Heart right ventricle (tissue), 16 donors: ENCODE results near the gene TJP1. TPM values are rescaled to one million over a fixed set of nuclear protein-coding genes. Genes with fewer than 3 reads are reported as not detected.
A peak's percentile ranks its signal among the peaks of the same experiment; 100 is the strongest.

Experiments
- ATAC-seq, 8 donors: fragments of 200-7000 bp; cut with Tn5 transposase; one replicate each; pipeline ENCODE4 v1.9.1; 2020; ENCODE audit warnings: mild to moderate bottlenecking in 8 of 8, moderate library complexity in 8 of 8, moderate number of reproducible peaks in 1 of 8
- DNase-seq, 2 donors: peaks; one replicate each; pipeline ENCODE4 v3.0.0-alpha.2; 2020
- H3K27ac ChIP-seq, 10 donors: fragments of 200-600 bp; sonication (generic) in 2 of 10; one replicate each; pipeline versions ENCODE4 v1.5.0 to v1.8.0; 2020 to 2022; ENCODE audit warnings: mild to moderate bottlenecking in 3 of 10
- H3K27me3 ChIP-seq, 7 donors: fragments of 200-600 bp; one replicate each; pipeline ENCODE4 v1.8.0; 2021 to 2022; ENCODE audit warnings: mild to moderate bottlenecking in 2 of 7
- H3K36me3 ChIP-seq, 9 donors: fragments of 200-600 bp; sonication (generic) in 1 of 9; one replicate each; pipeline versions ENCODE4 v1.5.0 to v1.8.0; 2020 to 2022; ENCODE audit warnings: mild to moderate bottlenecking in 2 of 9
- H3K4me1 ChIP-seq, 9 donors: fragments of 200-600 bp; sonication (generic) in 1 of 9; one replicate each; pipeline versions ENCODE4 v1.5.0 to v1.8.0; 2020 to 2022; ENCODE audit warnings: mild to moderate bottlenecking in 4 of 9
- H3K4me3 ChIP-seq, 10 donors: fragments of 200-600 bp; sonication (generic) in 2 of 10; one replicate each; pipeline versions ENCODE4 v1.5.0 to v1.8.0; 2020 to 2022; ENCODE audit warnings: mild to moderate bottlenecking in 7 of 10, moderate library complexity in 2 of 10
- H3K9me3 ChIP-seq, 11 donors: fragments of 200-600 bp in 10 of 11; sonication (generic) in 2 of 11; one replicate each; pipeline versions ENCODE4 v1.5.0 to v1.8.0; 2013 to 2022; ENCODE audit warnings: mild to moderate bottlenecking in 2 of 11, control low read depth in 1 of 11, moderate library complexity in 1 of 11
- WGBS, 2 donors: extraction: QIAGEN DNeasy Blood & Tissue Kit; methylation state at CpG; one replicate each; pipeline ENCODE4 v1.1.7; 2013; ENCODE audit warnings: inconsistent platforms in 1 of 2; 5-methylcytosine and 5-hydroxymethylcytosine counted together
- intact Hi-C, 10 donors: fragments of 100-400 bp; cut with DNase I; formaldehyde crosslinking; loops; one replicate each; pipeline versions ENCODE4 v1.11.1 to v1.14.2; 2022
- polyA plus RNA-seq, 2 donors: library from polyadenylated mRNA; stranded (reverse); fragments of 200-250 nt; gene quantifications; one replicate each; pipeline ENCODE4 v1.2.3, GENCODE V29; 2013
- total RNA-seq, 10 donors: library from RNA; stranded (reverse); fragmentation: NEBNext Ultra II Directional in 3 of 10; extraction: Animal tissue kit (Norgen Biotek cat#: 25700) in 3 of 10; gene quantifications; one replicate each; pipeline versions ENCODE4 v1.2.1 to v1.2.4, GENCODE V29; 2021 to 2023
- TF ChIP-seq, protein P1 (sequence below), 9 donors: fragments of 200-600 bp; sonication (generic) in 2 of 9; IDR thresholded peaks; one replicate each; pipeline versions ENCODE4 v1.5.0 to v1.8.0; 2021 to 2022; ENCODE audit warnings: antibody characterized with exemption in 9 of 9, mild to moderate bottlenecking in 5 of 9, moderate library complexity in 1 of 9
- donor health status: Arrhythmogenic right ventricular cardiomyopathy.
- donor health status: ischemic (EF 13 %, LVEDD 7.1; RV severe dilation, severe dysfunction).
- donor health status: healthy with polysubstance abuse.
- donor health status: DM: no; HTN: yes; CAD: no.
- donor health status: DM: no; HTN: no; CAD: no.
- donor health status: ischemic (EF 25% LVEDD 6.9; RV normal size, moderate dysfunction).
- donor health status: ischemic (EF 25% LVEDD 5.7; RV mildly dilated, moderate dysfunction).
- donor health status: healthy.
- donor health status: DM: yes; HTN: yes; CAD: no.
- donor health status: Ischemic cardiomyopathy.
- donor health status: ischemic (EF 35%, LVEDD 5.7; RV mildly dilated, moderate dysfunction).
- donor health status: nonischemic (EF 11% LVEDD 7.7; RV severe dilation, severe dysfunction).
- donor health status: DM: yes; HTN: yes; CAD: no.
- donor health status: PGD.
- donor health status: ischemic (EF 29% LVEDD 5.4; RV normal size, mild dysfunction).
- donor health status: nonischemic (EF 23%, LVEDD 6.1; RV moderate dilation, normal function).

The TJP1 gene
- total and polyA plus RNA-seq, 12 donors: 22.8 to 166 (median 118) TPM

DNA sequence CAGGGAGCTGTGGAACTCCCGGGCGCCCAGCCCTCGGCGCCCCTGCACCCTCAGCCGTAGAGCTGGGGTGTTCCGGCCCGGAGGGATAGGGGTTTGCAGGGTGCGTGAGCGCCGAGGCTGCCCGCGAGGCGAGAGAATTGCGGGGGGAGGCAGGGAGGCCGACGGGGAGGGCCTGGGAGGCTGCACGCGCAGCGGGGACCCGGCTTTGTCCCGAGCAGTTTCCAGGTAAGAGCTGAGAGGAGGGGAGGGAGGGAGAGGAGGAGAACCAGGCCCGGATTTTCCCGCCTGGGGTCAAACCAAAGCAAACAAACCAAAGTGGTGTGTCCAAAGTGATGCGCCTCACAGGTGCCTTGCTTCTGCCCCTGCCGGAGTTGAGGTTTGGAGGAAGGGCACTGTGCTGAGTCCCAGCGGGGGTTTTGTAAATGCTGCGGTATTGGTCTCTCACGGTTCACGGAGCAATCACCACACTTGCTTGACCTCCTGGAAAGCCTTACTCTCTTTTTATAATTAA lies 146.4 kb downstream of the TJP1 start:
- ATAC-seq (no peak), DNase-seq (no peak)
- H3K9me3 ChIP-seq: no peaks in the 10 kb centered on the region
- no peaks in the 10 kb centered on the region for H3K36me3 ChIP-seq
- H3K27ac ChIP-seq: no peak overlapping the region
- H3K4me3 ChIP-seq: no peak overlapping the region
- 54 to 75% methylated on average over 29 of the region's 29 CpGs for WGBS, 2 donors
- peaks cover 0 to 29% (median 0%) of the 10 kb centered on the region in 7 donors for H3K27me3 ChIP-seq
- TF ChIP-seq, protein P1, sequence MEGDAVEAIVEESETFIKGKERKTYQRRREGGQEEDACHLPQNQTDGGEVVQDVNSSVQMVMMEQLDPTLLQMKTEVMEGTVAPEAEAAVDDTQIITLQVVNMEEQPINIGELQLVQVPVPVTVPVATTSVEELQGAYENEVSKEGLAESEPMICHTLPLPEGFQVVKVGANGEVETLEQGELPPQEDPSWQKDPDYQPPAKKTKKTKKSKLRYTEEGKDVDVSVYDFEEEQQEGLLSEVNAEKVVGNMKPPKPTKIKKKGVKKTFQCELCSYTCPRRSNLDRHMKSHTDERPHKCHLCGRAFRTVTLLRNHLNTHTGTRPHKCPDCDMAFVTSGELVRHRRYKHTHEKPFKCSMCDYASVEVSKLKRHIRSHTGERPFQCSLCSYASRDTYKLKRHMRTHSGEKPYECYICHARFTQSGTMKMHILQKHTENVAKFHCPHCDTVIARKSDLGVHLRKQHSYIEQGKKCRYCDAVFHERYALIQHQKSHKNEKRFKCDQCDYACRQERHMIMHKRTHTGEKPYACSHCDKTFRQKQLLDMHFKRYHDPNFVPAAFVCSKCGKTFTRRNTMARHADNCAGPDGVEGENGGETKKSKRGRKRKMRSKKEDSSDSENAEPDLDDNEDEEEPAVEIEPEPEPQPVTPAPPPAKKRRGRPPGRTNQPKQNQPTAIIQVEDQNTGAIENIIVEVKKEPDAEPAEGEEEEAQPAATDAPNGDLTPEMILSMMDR (IDR thresholded peaks at IDR 0.05): no peak
- intact Hi-C loops: loop anchor here in 2 of 10 donors (10.0 kb wide), 1 partner anchor 399 kb away; no protein-coding TSS in a partner anchor
- H3K4me1 ChIP-seq: peaks cover 0 to 19% (median 7%) of the 10 kb centered on the region in 9 donors

GRCh38 chr15:29674661-29675533 lies 147.4 kb downstream of the TJP1 start:
- peak; percentile 39 to 58 for DNase-seq
- WGBS, 2 donors: 1 to 4% methylated on average over 53 to 70 of the region's 74 CpGs

GRCh38 chr15:29672923-29673809 lies 149.1 kb downstream of the TJP1 start:
- H3K4me3 ChIP-seq: no peak overlapping the region
- H3K9me3 ChIP-seq: no peaks in the 10 kb centered on the region
- DNase-seq (no peak), ATAC-seq (no peak)
- peaks cover 0 to 29% (median 0%) of the 10 kb centered on the region in 7 donors for H3K27me3 ChIP-seq
- peaks cover 0 to 19% (median 7%) of the 10 kb centered on the region in 9 donors for H3K4me1 ChIP-seq
- H3K27ac ChIP-seq: no peak overlapping the region
- intact Hi-C loops: loop anchor here in 2 of 10 donors (10.0 kb wide), 1 partner anchor 402 kb away; no protein-coding TSS in a partner anchor
- H3K36me3 ChIP-seq: no peaks in the 10 kb centered on the region
- 85 to 86% methylated on average over 11 of the region's 11 CpGs for WGBS, 2 donors
- TF ChIP-seq, protein P1 (IDR thresholded peaks at IDR 0.05): no peak

More at GRCh38 chr15:29674661-29675533, 147.4 kb downstream of the TJP1 start:
- H3K36me3 ChIP-seq: no peaks in the 10 kb centered on the region
- H3K4me1 ChIP-seq: peaks cover 0 to 19% (median 7%) of the 10 kb centered on the region in 9 donors
- TF ChIP-seq, protein P1 (IDR thresholded peaks at IDR 0.05): no peak
- intact Hi-C loops: loop anchor here in 2 of 10 donors (10.0 kb wide), 1 partner anchor 400 kb away; no protein-coding TSS in a partner anchor
- no peak overlapping the region for H3K27ac ChIP-seq
- H3K4me3 ChIP-seq: peak overlapping the region in 9 of 10 donors; percentile 47 to 70 (median 59)
- H3K9me3 ChIP-seq: no peaks in the 10 kb centered on the region
- peaks cover 0 to 29% (median 0%) of the 10 kb centered on the region in 7 donors for H3K27me3 ChIP-seq
- peak; percentile 67 to 80 (median 74) for ATAC-seq
